Measurements from ENCODE around the gene CDC42BPA.

DNA sequence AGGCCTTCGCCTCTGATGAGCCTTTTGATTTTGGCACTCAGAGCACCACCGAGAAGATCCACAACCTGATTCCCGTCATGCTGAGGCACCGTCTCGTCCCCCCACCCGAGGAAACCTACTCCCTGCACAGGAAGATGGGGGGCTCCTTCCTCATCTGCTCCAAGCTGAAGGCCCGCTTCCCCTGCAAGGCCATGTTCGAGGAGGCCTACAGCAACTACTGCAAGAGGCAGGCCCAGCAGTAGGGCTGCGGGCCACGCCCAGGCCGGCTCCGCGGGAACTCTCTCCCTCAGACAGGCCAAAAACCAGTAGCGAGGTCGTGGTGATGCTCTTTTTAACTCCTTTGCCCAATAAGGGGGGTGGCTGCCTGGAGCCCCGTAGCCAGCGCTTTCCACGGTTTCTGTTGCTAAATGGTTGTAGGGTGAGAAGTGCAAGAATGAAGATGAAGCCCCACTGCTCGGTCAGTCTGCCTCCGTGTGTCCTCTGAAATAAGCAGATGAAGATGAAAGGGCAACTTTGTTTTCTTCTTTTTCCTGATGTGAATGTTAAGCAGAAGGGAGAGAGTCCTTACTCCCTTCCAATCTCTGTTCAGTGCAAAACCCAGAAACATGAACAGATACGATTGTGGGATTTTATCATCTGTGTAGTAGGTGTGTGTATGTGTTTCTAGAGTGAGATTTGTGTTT lies 331.7 kb downstream of the CDC42BPA start:
- no peak for TF ChIP-seq CTCF (IDR thresholded peaks at IDR 0.05; ENCODE audit: control extremely low read depth in 1 of 3, insufficient read depth in 1 of 3, low read depth in 1 of 3, low read length in 3 of 3)
- TF ChIP-seq POLR2AphosphoS5 (IDR thresholded peaks at IDR 0.05; ENCODE audit: low read depth, low read length) = no peak
- TF ChIP-seq BCL11A (IDR thresholded peaks at IDR 0.05; ENCODE audit: low read depth in 2 of 2, low read length in 2 of 2) = no peak
- no peak for TF ChIP-seq CHD1 (IDR thresholded peaks at IDR 0.05; ENCODE audit: low read depth, low read length)
- TF ChIP-seq EZH2 (IDR thresholded peaks at IDR 0.05; ENCODE audit: low read depth, low read length, severe bottlenecking) = no peak
- no peak for TF ChIP-seq EGR1 (IDR thresholded peaks at IDR 0.05; ENCODE audit: borderline replicate concordance, low read depth, low read length)
- TF ChIP-seq POLR2A (IDR thresholded peaks at IDR 0.05; ENCODE audit: control extremely low read depth in 1 of 2, low read depth in 2 of 2, low read length in 2 of 2) = no peak
- no peak for TF ChIP-seq EP300 (IDR thresholded peaks at IDR 0.05; ENCODE audit: borderline replicate concordance in 1 of 2, low read depth in 2 of 2, low read length in 2 of 2)
- TF ChIP-seq CEBPB (IDR thresholded peaks at IDR 0.05; ENCODE audit: low read depth, low read length) = no peak
- no peak for TF ChIP-seq NRF1 (IDR thresholded peaks at IDR 0.05; ENCODE audit: low read depth, low read length)

Data from H1 (cell line).